GM12875 (cell line): ENCODE measurements around the gene KCNT1.

Experiments
- H3K4me3 ChIP-seq: one replicate; pipeline ENCODE4 v1.5.1; 2011; ENCODE audit warnings: low read depth, low read length, control low read depth
- TF ChIP-seq, protein P1 (sequence below): IDR thresholded peaks from 2 replicates; pipeline ENCODE4 v1.5.1; 2011; ENCODE audit warnings: low read depth, mild to moderate bottlenecking, control low read depth, inconsistent platforms, low read length, moderate library complexity, borderline replicate concordance; ENCODE audit not compliant: insufficient read depth

KCNT1 gene

DNA sequence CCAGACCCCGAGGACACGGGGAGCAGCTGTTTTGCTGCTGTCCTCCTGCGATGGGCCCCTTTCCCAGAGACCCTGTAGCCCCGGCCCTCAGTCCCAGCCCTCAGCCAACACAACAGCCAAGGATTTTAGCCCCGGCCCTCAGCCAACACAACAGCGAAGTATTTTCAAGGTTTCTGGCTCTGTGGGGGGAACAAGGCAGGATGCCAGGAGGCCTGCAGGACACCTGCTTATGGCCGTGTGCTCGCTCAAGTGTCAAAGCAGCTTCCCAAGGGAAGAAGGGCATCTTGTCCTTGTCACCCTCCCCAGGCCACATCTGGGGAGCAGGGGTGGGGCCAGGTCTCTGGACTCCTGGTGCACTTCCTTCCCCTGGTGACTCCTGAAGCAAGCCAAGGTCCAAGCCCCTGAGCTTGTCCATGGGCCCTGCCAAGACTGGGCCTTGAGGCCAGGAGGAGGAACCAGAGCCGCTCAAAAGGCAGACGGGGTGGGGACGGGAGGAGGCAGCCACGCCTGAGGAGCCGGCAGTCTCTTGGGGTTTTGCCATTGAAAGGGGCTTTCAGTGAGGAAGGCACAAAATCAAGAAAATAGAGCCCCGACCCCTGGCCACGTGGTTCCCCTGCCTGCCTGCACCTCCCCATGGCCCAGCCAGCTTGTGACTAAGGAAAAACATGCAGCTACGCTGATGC is 10.8 kb downstream of the KCNT1 start:
- TF ChIP-seq, protein P1, sequence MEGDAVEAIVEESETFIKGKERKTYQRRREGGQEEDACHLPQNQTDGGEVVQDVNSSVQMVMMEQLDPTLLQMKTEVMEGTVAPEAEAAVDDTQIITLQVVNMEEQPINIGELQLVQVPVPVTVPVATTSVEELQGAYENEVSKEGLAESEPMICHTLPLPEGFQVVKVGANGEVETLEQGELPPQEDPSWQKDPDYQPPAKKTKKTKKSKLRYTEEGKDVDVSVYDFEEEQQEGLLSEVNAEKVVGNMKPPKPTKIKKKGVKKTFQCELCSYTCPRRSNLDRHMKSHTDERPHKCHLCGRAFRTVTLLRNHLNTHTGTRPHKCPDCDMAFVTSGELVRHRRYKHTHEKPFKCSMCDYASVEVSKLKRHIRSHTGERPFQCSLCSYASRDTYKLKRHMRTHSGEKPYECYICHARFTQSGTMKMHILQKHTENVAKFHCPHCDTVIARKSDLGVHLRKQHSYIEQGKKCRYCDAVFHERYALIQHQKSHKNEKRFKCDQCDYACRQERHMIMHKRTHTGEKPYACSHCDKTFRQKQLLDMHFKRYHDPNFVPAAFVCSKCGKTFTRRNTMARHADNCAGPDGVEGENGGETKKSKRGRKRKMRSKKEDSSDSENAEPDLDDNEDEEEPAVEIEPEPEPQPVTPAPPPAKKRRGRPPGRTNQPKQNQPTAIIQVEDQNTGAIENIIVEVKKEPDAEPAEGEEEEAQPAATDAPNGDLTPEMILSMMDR = no peak

DNA sequence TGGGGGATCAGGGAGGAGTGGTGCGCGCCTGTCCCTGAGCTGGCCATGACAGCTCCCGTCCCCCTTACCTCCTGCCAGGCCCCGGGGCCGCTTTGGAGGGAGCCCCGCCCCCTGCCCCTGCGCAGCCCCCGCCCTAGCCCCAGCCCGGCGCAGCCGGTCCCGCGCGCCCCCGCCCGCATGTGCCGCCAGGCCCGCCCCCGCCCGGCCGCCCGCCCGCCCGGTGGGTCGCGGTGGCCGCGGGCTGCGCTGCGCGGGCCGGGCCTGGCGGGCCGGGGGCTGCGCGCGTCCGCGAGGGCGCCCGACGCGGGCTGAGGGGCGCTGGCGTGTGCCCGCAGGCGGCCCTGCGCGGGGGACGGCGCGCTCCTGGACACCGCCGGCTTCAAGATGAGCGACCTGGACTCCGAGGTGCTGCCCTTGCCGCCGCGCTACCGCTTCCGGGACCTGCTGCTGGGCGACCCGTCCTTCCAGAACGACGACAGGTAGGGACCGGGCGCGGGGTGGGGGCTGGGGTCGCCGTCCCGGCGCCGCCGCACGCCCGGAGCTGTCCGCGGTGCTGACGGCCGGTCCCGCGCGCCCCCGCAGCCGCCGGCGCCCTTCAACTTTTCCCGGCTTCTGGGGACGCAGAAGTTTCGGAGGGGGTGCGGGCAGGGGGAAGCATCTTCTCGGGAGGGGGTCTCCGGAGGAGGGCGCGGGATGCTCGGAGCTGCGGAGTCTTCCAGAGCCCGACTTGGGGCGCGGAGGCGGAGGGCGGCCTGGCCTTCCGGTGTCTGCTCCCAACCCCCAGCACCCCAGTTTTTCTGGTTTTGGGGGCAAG is 12.5 kb downstream of the KCNT1 start:
- TF ChIP-seq, protein P1 = no peak
- no peak overlapping the region for H3K4me3 ChIP-seq

More for the DNA sequence above, 10.8 kb downstream of the KCNT1 start:
- no peak overlapping the region for H3K4me3 ChIP-seq

DNA sequence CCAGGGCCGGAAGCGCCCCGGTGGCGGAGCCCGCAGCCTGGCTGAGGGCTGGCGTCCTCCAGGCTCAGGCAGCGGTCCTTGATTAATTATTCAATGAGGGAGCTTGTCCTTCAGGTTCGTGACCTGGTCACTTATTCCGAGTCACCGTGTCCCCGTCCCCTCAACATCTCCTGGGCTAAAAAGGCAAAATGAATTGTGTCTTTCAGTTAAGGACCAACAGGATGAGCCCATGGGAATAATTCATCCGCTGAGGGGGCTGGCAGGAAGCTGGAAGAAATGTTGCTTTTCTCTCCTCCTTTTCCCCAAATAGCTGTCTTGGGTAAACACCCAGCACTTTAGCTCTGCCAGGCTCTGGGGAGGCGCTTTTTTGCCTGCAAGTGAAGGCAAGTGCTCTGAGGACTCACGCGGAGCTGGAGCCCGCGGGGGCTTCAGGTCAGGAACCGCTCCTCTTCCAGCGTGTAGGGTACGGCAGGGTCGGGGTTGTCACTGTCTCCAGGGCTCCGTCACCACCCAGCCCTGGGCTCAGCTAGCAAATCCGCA is 13.1 kb downstream of the KCNT1 start:
- no peak overlapping the region for H3K4me3 ChIP-seq
- TF ChIP-seq, protein P1 = no peak

DNA sequence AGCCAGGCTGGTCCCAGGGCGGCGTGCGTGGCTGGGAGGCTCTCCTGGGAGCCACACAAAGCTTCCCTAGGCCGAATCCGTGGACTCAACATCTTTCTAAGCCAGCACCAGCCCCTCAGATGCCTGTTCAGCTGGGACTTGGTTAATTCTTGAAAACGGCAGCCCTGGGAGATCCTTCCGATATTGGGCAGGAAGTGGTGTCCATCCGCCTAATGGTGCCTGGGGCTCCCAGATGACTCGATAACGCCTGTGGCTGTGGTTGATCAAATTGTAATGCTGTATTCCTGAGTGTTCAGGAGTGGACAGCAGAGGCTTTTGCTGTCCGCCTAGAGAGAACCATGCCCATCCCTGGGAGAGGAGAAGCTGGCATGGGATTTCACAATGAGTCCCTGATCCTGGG is 14.1 kb downstream of the KCNT1 start:
- H3K4me3 ChIP-seq = no peak overlapping the region
- TF ChIP-seq, protein P1 = no peak

DNA sequence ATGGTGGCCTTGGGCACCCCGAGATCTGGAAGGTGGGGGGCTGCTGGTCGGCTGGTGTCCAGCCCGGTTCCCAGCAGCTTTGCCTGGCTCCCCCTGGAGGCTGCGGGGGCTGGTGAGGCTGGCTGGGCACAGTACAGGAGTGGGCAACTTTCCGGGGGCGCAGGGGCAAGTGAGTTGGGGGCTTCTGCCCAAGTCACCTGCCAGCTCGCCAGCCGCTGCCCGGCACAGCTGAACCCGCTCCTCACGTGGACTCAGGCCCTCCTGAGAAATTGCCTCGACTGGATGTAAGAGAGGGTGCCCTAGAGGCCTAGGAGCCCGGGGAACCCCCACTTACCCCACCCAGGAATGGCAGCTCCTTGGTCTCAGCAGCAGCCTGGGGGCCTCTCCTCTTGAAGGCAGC is 15.4 kb downstream of the KCNT1 start:
- TF ChIP-seq, protein P1 = no peak
- H3K4me3 ChIP-seq = no peak overlapping the region

DNA sequence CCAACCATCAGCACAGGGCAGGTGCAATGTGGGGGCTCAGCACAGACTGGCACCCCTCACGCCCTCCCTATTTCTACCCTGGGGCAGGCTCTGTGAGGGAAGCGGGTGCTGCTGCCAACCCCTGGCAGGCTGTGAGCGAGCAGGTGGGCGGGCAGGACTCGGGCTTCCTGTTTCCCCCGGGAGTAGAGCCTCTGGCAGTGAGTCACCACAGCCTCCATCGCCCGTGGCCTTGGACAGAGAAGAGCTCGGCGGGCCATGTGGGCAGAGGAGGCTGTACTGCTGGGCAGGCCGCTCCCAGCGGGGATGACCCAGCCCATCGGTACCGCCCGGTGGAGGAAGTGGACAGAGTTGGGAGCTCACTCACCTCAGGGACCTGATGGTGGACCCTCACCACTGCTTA is 16.6 kb downstream of the KCNT1 start:
- H3K4me3 ChIP-seq = no peak overlapping the region
- TF ChIP-seq, protein P1 = no peak
